Astrocyte (in vitro differentiated cells and primary cell): Measurements from ENCODE around the gene C19orf38.

ENCODE experiments used
- CTCF ChIP-seq: IDR thresholded peaks from 2 replicates; pipeline ENCODE4 v1.5.1; 2011; ENCODE audit warnings: low read depth, mild to moderate bottlenecking, inconsistent platforms, low read length, moderate library complexity; ENCODE audit not compliant: insufficient read depth
- EZH2 ChIP-seq: IDR thresholded peaks from 2 replicates; pipeline ENCODE4 v1.6.1; 2012; ENCODE audit warnings: mild to moderate bottlenecking, low read length, inconsistent platforms; ENCODE audit not compliant: insufficient read depth

- TF ChIP-seq CTCF (no peak), EZH2 (no peak)
These were observed 6.3 kb downstream of the C19orf38 start for GRCh38 chr19:10854350-10855089.
